PFSK-1 (cell line): ENCODE measurements around the gene IRF2BP2.

Source experiments
- FOXP2 ChIP-seq: optimal IDR thresholded peaks from 2 replicates; pipeline ENCODE3; 2011; ENCODE audit warnings: borderline replicate concordance, control low read depth, inconsistent platforms; ENCODE audit not compliant: insufficient read depth; ENCODE audit errors: extremely low read length, extremely low read depth
- POLR2AphosphoS5 ChIP-seq: IDR thresholded peaks from 2 replicates; pipeline ENCODE4 v1.6.1; 2012; ENCODE audit warnings: low read depth, mild to moderate bottlenecking, control low read depth, low read length, moderate library complexity
- SIN3A ChIP-seq: IDR thresholded peaks from 2 replicates; pipeline ENCODE4 v1.6.1; 2012; ENCODE audit warnings: mild to moderate bottlenecking, low read length, moderate library complexity, borderline replicate concordance; ENCODE audit not compliant: insufficient read depth
- TAF1 ChIP-seq: IDR thresholded peaks from 2 replicates; pipeline ENCODE4 v1.6.1; 2012; ENCODE audit warnings: low read length, control low read depth, borderline replicate concordance; ENCODE audit not compliant: insufficient read depth
- TF ChIP-seq, protein P1 (sequence below), 2 experiments: IDR thresholded peaks; 2 replicates each; pipeline versions ENCODE4 v1.6.1 to v1.8.0; 2011 to 2012; ENCODE audit warnings: low read depth in 2 of 2, low read length in 2 of 2, control low read depth in 1 of 2, inconsistent platforms in 1 of 2, mild to moderate bottlenecking in 1 of 2, moderate library complexity in 1 of 2; ENCODE audit not compliant: insufficient read depth in 1 of 2

IRF2BP2 gene

DNA sequence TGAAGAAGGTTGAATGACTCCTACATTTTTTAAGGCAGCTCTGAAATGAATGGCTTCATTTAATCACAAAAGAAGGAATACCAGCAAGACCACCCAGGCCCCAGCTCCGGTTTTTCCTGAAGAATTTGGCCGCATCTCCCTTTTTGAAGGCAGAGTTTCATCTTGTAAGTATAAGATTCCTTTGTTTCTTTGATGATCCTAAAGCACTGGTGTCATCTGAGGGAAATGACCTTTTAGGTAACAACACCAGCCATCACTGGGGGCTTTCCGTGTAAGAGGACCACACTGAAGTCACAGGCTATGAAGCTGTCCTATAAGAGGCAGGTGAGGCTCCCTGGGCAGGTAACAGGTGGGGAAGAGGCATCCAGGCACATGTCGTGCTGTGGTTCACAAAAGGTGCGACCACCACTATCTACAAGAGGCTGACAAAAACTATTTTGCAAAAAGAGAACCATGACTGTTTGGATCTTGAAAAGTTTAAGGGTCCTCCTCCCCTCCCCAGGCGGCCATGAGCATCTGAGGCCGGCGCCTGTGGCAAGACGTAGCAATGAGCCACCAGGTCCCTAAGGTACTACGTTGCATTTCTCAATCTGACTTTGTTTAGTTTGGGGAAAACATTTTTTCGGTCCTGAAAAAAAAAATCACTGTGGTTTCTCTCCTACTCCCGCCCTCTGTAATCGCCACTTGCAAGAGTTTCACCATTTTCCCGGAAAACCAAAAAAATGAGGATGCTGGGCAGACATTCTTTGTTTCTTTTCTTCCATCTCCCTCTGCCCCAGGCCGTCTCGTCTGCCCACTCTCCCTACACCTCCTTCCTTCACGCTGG lies 46.3 kb upstream of the IRF2BP2 start:
- TF ChIP-seq POLR2AphosphoS5 (no peak), FOXP2 (no peak), TAF1 (no peak), SIN3A (no peak)
- TF ChIP-seq, protein P1, sequence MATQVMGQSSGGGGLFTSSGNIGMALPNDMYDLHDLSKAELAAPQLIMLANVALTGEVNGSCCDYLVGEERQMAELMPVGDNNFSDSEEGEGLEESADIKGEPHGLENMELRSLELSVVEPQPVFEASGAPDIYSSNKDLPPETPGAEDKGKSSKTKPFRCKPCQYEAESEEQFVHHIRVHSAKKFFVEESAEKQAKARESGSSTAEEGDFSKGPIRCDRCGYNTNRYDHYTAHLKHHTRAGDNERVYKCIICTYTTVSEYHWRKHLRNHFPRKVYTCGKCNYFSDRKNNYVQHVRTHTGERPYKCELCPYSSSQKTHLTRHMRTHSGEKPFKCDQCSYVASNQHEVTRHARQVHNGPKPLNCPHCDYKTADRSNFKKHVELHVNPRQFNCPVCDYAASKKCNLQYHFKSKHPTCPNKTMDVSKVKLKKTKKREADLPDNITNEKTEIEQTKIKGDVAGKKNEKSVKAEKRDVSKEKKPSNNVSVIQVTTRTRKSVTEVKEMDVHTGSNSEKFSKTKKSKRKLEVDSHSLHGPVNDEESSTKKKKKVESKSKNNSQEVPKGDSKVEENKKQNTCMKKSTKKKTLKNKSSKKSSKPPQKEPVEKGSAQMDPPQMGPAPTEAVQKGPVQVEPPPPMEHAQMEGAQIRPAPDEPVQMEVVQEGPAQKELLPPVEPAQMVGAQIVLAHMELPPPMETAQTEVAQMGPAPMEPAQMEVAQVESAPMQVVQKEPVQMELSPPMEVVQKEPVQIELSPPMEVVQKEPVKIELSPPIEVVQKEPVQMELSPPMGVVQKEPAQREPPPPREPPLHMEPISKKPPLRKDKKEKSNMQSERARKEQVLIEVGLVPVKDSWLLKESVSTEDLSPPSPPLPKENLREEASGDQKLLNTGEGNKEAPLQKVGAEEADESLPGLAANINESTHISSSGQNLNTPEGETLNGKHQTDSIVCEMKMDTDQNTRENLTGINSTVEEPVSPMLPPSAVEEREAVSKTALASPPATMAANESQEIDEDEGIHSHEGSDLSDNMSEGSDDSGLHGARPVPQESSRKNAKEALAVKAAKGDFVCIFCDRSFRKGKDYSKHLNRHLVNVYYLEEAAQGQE (IDR thresholded peaks at IDR 0.05; ENCODE audit: insufficient read depth in 1 of 2, low read depth in 2 of 2, low read length in 2 of 2) = no peak

DNA sequence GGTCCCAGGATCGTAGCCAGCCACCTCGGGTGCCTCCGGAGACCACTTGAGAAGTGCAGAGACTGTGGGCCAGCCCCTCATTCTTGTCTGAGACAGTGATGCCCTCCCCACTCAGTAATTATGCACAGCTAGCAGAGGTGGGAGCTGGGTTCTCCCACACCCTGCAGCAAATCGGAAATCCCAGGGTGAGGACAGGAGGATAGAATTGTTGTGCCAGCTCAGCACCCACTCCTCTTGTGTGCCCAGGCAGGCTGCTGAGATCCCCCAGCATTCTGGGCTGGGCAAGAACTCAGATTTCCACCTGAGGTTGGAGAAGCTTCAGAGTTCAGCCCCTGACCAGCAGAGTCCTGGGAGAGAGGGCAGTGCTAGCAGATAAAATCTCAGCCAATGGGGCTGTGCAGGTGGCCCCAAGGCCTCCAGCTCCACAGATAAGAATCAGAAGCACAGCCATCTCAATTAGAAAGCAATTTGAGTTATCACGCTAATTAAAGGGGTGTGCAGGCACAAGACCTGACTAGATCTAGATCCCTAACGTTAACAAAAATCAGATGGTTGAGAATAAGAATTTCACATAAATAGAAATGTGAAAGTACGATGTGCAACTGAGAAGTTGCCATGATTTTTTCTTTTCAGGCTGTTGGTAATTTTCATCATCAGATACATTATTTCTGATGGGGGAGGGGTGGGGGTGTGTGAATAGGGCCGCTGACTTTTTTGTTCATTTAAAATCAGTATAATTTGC lies 45.5 kb upstream of the IRF2BP2 start:
- TF ChIP-seq TAF1 (no peak), POLR2AphosphoS5 (no peak), FOXP2 (no peak), SIN3A (no peak)
- TF ChIP-seq, protein P1 (IDR thresholded peaks at IDR 0.05; ENCODE audit: insufficient read depth in 1 of 2, low read depth in 2 of 2, low read length in 2 of 2) = no peak

DNA sequence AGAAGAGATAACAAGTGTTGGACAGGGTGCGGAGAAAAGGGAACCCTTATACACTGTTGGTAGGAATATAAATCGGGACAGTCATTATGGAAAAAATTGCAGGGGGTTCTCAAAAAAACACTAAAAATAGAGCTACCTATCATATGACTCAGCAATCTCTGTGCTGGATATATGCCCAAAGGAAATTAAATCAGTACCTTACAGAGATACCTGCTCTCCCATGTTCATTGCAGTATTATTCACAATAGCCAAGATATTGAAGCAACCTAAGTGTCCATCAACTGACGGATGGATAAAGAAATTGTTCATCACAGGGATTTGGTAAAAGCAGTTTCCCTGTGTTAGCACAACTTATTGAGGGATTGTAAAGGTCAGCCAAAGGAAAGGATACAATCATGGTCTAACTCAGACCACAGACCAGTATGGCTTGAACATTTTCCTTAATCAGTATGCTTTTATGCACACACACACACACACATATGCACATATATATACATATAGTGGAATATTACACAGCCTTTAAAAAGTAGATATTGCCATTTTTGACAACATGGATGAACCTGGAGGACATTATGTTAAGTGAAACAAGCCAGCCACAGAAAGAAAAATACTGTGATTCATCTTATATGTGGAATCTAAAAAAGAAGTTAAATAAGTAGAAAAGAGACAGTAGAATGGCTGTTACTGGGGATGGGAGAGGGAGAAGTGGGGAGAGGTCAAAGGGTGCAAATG lies 44.2 kb upstream of the IRF2BP2 start:
- no peak for TF ChIP-seq FOXP2
- TF ChIP-seq TAF1 = no peak
- TF ChIP-seq SIN3A = no peak
- TF ChIP-seq POLR2AphosphoS5 = no peak
- TF ChIP-seq, protein P1 (IDR thresholded peaks at IDR 0.05; ENCODE audit: insufficient read depth in 1 of 2, low read depth in 2 of 2, low read length in 2 of 2) = no peak

DNA sequence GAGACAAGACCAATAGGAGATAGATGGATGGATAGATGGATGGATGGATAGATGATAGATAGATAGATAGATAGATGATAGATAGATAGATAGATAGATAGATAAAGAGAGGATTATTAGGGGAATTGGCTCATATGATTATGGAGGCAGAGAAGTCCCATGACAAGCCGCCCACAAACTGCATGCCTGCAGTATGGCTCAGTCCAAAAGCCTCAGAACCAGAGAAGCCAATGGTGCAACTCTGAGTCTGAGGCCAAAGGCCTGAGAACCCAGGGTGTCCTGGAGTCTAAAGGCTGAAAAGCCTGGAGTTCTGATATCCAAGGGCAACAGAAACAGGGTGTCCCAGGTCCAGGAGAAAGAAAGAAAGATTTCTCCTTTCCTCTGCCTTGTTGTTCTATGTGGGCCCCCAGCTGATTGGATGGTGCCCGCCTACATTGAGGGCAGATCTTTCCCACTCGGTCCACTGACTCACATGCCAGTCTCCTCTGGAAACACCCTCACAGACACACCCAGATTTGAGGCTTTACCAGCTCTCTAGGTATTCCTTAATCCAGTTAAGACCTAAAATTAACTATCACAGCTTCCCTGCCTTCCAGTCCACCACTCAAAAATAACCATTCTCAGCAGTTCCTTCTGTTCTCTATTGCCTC lies 39.6 kb upstream of the IRF2BP2 start:
- no peak for TF ChIP-seq FOXP2
- TF ChIP-seq, protein P1 (IDR thresholded peaks at IDR 0.05; ENCODE audit: insufficient read depth in 1 of 2, low read depth in 2 of 2, low read length in 2 of 2) = no peak
- TF ChIP-seq TAF1 = no peak
- TF ChIP-seq POLR2AphosphoS5 = no peak
- no peak for TF ChIP-seq SIN3A
